ENCODE results near the gene TSFM.

The TSFM gene

DNA sequence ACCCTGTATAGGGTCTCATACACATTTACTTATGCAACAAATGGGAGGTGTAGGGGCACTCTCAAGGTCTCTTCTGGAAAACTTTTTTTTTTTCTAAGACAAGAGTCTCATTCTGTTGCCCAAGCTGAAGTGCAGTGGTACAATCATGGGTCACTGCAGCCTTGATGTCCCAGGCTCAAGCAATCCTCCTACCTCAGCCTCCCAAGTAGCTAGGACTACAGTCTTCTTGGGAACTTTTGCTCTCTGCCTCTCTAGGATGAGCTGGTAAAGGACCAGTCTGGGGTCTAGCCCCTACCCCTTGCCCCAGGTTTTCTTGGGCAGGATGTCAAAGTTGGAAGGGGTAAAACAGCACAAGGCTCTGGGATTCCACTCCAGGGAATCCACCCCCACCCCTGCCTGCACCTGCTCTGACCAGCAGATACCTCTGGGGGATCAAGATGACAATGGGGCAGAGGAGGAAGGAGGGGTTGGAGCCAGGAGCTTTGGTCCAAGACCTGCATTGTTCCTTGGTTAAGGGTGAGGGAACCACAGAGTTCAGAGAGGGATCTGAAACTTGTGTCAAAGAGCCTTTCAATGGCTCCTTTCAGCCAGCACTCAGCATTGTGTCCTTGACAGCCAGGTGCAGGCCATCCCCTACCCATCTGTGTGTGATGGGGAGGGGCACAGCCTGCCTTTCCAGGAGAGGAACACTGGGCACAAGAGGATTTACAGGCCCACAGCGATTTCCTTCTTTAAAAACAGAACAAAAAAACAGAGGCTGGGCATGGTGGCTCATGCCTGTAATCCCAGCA is 51.7 kb downstream of the TSFM start:
- TF ChIP-seq POLR2AphosphoS5 (IDR thresholded peaks at IDR 0.05; ENCODE audit: low read depth): no peak
- TF ChIP-seq GABPA (IDR thresholded peaks at IDR 0.05; ENCODE audit: low read depth): no peak
- TF ChIP-seq, protein P1, sequence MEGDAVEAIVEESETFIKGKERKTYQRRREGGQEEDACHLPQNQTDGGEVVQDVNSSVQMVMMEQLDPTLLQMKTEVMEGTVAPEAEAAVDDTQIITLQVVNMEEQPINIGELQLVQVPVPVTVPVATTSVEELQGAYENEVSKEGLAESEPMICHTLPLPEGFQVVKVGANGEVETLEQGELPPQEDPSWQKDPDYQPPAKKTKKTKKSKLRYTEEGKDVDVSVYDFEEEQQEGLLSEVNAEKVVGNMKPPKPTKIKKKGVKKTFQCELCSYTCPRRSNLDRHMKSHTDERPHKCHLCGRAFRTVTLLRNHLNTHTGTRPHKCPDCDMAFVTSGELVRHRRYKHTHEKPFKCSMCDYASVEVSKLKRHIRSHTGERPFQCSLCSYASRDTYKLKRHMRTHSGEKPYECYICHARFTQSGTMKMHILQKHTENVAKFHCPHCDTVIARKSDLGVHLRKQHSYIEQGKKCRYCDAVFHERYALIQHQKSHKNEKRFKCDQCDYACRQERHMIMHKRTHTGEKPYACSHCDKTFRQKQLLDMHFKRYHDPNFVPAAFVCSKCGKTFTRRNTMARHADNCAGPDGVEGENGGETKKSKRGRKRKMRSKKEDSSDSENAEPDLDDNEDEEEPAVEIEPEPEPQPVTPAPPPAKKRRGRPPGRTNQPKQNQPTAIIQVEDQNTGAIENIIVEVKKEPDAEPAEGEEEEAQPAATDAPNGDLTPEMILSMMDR (IDR thresholded peaks at IDR 0.05; ENCODE audit: insufficient read depth, low read length): no peak
- no peak for TF ChIP-seq SPI1 (IDR thresholded peaks at IDR 0.05; ENCODE audit: borderline replicate concordance, low read depth)
- TF ChIP-seq, protein P2, sequence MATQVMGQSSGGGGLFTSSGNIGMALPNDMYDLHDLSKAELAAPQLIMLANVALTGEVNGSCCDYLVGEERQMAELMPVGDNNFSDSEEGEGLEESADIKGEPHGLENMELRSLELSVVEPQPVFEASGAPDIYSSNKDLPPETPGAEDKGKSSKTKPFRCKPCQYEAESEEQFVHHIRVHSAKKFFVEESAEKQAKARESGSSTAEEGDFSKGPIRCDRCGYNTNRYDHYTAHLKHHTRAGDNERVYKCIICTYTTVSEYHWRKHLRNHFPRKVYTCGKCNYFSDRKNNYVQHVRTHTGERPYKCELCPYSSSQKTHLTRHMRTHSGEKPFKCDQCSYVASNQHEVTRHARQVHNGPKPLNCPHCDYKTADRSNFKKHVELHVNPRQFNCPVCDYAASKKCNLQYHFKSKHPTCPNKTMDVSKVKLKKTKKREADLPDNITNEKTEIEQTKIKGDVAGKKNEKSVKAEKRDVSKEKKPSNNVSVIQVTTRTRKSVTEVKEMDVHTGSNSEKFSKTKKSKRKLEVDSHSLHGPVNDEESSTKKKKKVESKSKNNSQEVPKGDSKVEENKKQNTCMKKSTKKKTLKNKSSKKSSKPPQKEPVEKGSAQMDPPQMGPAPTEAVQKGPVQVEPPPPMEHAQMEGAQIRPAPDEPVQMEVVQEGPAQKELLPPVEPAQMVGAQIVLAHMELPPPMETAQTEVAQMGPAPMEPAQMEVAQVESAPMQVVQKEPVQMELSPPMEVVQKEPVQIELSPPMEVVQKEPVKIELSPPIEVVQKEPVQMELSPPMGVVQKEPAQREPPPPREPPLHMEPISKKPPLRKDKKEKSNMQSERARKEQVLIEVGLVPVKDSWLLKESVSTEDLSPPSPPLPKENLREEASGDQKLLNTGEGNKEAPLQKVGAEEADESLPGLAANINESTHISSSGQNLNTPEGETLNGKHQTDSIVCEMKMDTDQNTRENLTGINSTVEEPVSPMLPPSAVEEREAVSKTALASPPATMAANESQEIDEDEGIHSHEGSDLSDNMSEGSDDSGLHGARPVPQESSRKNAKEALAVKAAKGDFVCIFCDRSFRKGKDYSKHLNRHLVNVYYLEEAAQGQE (IDR thresholded peaks at IDR 0.05; ENCODE audit: insufficient replicate concordance, low read depth): no peak
- H3K27me3 ChIP-seq (ENCODE audit: insufficient read depth, poor library complexity, severe bottlenecking): no peaks in the 10 kb centered on the region
- H3K4me3 ChIP-seq (replicated peaks; ENCODE audit: insufficient read depth, low read length): no peak overlapping the region
- no peak overlapping the region for H3K27ac ChIP-seq (replicated peaks)
- DNase-seq (ENCODE audit: low read depth in 1 of 2, low spot score in 1 of 2): no peak

DNA sequence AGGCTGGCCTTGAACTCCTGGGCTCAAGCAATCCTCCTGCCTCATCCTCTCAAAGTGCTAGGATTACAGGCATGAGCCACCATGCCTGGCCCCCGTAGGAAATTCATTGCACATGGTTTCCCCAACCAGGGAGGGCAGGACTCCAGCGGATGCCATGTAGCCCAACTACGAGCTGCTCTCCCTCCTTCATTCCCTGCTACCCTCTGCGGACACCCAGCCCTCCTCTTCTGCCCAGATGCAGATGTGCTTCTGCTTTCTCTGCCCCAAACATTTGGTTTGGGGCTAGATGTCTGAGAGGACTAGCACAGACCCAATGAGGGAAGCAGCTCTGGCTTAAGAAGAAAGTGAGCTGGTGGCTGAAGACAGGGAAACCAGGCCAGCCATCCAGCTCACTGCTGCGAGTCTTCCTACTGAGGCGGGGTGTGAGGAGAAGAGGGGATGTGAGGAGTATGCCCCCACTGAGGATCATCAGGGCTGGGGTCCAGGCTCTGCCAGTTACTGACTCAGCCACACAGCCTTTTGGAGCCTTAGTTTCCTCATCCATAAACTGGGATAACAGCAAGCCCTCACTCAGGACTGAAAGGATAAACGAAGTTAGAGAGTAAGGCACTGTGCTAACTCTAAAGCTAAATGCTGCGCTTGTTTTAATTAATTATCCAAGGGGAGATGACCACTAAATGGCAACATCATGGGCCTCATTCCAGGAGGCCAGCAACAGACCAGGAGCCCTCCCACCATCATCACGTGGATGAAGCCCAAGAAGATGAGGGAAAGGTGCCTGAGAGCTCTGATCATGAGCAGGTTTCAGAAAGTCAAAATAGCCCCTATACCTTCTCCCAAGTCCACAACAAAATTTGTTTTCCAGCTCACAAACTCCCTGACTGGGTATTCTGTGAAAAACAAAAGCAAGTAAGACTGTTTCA is 53.0 kb downstream of the TSFM start:
- Histone ChIP-seq H3K4me3 (replicated peaks; ENCODE audit: insufficient read depth, low read length) (no peak overlapping the region), H3K27ac (replicated peaks) (peak overlapping the region; percentile 51; the same call in 1 of the 2 replicates), H3K27me3 (ENCODE audit: insufficient read depth, poor library complexity, severe bottlenecking) (no peaks in the 10 kb centered on the region)
- DNase-seq (ENCODE audit: low read depth in 1 of 2, low spot score in 1 of 2): peak in 1 of 2 experiments; percentile 70
- TF ChIP-seq, protein P2 (IDR thresholded peaks at IDR 0.05; ENCODE audit: insufficient replicate concordance, low read depth): no peak
- no peak for TF ChIP-seq SPI1 (IDR thresholded peaks at IDR 0.05; ENCODE audit: borderline replicate concordance, low read depth)
- TF ChIP-seq, protein P1 (IDR thresholded peaks at IDR 0.05; ENCODE audit: insufficient read depth, low read length): no peak
- no peak for TF ChIP-seq POLR2AphosphoS5 (IDR thresholded peaks at IDR 0.05; ENCODE audit: low read depth)
- TF ChIP-seq GABPA (IDR thresholded peaks at IDR 0.05; ENCODE audit: low read depth): no peak

DNA sequence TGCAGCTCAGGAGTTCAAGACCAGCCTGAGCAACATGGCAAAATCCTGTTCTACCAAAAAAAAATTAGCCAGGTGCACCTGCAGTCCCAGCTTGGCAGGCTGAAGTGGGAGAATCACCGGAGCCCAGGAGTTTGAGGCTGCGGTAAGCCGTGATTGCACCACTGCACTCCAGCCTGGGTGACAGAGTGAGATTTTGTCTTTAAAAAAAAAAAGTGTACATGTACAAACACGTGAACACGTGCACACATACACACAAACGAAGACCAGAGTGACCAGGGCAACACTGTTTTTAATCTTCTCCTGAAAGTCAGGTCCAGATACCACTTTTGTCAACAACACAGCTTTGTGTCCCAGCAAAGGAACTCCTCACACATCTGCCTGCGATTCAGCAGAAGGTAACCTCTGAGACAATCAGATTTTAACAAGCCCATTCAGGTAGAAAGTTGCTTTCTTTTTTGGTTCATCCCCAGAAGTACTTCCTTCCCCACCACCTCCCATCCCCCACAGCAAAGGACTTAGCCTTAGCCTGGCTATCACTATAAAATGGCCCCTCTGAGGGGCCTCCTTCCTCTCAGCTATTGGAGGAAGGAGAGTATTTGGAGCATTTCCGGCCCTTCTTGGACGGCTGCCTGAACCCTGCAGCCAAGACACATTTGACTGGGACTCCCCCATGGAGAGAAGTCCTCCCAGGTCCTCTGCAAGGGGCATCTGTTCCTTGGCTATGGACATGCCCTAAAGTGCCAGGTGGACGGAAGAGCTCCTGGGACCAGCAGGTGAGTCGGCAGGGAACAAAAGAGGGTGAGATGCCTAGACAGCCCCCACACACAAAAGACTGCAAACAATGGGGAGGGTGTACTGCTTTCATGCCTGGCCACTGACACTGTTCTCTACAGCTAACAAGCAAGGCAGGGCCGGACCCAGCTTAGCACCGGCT is 54.1 kb downstream of the TSFM start:
- peak overlapping the region; percentile 51 for H3K27ac ChIP-seq (replicated peaks)
- TF ChIP-seq, protein P2 (IDR thresholded peaks at IDR 0.05; ENCODE audit: insufficient replicate concordance, low read depth): peak; percentile 23
- 0 out of 2 replicates have a peak, but pooled peaks have one; percentile 33 for TF ChIP-seq SPI1 (IDR thresholded peaks at IDR 0.05; ENCODE audit: borderline replicate concordance, low read depth)
- TF ChIP-seq, protein P1 (IDR thresholded peaks at IDR 0.05; ENCODE audit: insufficient read depth, low read length): no peak
- H3K27me3 ChIP-seq (ENCODE audit: insufficient read depth, poor library complexity, severe bottlenecking): no peaks in the 10 kb centered on the region
- no peak overlapping the region; the same call in 1 of the 2 replicates for H3K4me3 ChIP-seq (replicated peaks; ENCODE audit: insufficient read depth, low read length)
- DNase-seq (ENCODE audit: low read depth in 1 of 2, low spot score in 1 of 2): peak in 1 of 2 experiments; percentile 91
